ENCODE data around the gene GRWD1.

DNA sequence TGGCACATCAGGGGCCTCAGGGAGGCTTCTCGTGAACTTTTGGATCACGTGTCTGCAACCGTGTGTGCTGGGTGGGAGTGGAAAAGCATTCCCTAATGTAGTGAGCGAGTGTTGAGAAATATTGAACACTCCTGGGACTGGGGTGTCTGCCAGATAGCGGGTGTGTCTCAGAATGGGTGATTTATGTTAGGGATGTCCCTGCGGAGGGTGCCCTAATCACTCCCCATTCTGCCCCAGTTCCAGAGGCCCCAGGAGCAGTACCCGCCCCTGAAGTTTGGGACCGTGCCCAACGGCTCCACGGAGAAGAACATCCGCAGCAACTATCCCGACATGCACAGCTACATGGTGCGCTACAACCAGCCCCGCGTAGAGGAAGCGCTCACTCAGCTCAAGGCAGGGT is 24.2 kb upstream of the GRWD1 start:
- no peak for TF ChIP-seq EZH2 (IDR thresholded peaks at IDR 0.05)
- no peak for TF ChIP-seq FOXP2 (optimal IDR thresholded peaks at IDR 0.05; ENCODE audit: control extremely low read depth, extremely low read length, insufficient read depth)

Measured in SK-N-MC (cell line).